OCI-LY3 (cell line): Measurements from ENCODE around the gene DNAAF8.

Experiments used
- H2AFZ ChIP-seq: fragments of 200-600, 300-600 bp; shearing (Covaris generic); 2 replicates; pipeline ENCODE4 v1.6.0; 2014; ENCODE audit warnings: antibody characterized with exemption, low read depth, low read length
- H3K27ac ChIP-seq: fragments of 200-600, 300-600 bp; sonication (generic); 2 replicates; pipeline ENCODE4 v1.5.1; 2014; ENCODE audit warnings: mild to moderate bottlenecking, low read length, moderate library complexity, mixed read lengths
- H3K27me3 ChIP-seq: fragments of 200-600, 300-600 bp; sonication (generic); 2 replicates; pipeline ENCODE4 v1.6.1; 2014; ENCODE audit warnings: low read depth, low read length, mixed read lengths
- H3K36me3 ChIP-seq: fragments of 200-600, 300-600 bp; sonication (generic); replicated peaks from 2 replicates; pipeline ENCODE3; 2014; ENCODE audit warnings: low read depth, low read length, mixed read lengths
- H3K4me1 ChIP-seq: fragments of 300-600, 200-600 bp; sonication (generic); 2 replicates; pipeline ENCODE4 v1.6.1; 2014; ENCODE audit warnings: low read length, mixed read lengths
- H3K4me2 ChIP-seq: fragments of 200-600, 300-600 bp; sonication (generic); 2 replicates; pipeline ENCODE4 v1.6.1; 2014; ENCODE audit warnings: low read length, mixed read lengths
- H3K4me3 ChIP-seq: fragments of 300-600, 200-600 bp; sonication (generic); 2 replicates; pipeline ENCODE4 v1.5.1; 2014; ENCODE audit warnings: antibody characterized with exemption, mild to moderate bottlenecking, low read length, moderate library complexity
- H3K79me2 ChIP-seq: fragments of 300-600, 200-600 bp; shearing (Covaris generic); 2 replicates; pipeline ENCODE4 v1.6.1; 2014; ENCODE audit warnings: mild to moderate bottlenecking, low read length, mixed read lengths
- H3K9ac ChIP-seq: fragments of 300-600, 200-600 bp; shearing (Covaris generic); 2 replicates; pipeline ENCODE4 v1.6.0; 2014; ENCODE audit warnings: mild to moderate bottlenecking, low read length, moderate library complexity
- H3K9me3 ChIP-seq: fragments of 200-600, 300-600 bp; shearing (Covaris generic); 2 replicates; pipeline ENCODE4 v1.6.1; 2014; ENCODE audit warnings: low read length, mixed read lengths; ENCODE audit not compliant: insufficient read depth
- H4K20me1 ChIP-seq: fragments of 200-600, 300-600 bp; sonication (generic); 2 replicates; pipeline ENCODE4 v1.6.1; 2016; ENCODE audit warnings: low read length, mixed read lengths; ENCODE audit not compliant: insufficient read depth
- CTCF ChIP-seq: fragments of 200-600, 300-600 bp; sonication (generic); IDR thresholded peaks from 2 replicates; pipeline ENCODE4 v1.5.1; 2014; ENCODE audit warnings: antibody characterized with exemption, low read length, low read depth
- EZH2phosphoT487 ChIP-seq: fragments of 200-600 bp; shearing (Covaris generic); IDR thresholded peaks from 2 replicates; pipeline ENCODE4 v1.6.1; 2018; ENCODE audit warnings: antibody characterized with exemption, mixed run types, low read depth

DNAAF8 gene

GRCh38 chr16:4691666-4692412 is 42.5 kb upstream of the DNAAF8 start:
- Histone ChIP-seq H3K36me3 (peaks cover 2% of the 10 kb centered on the region), H3K9me3 (no peaks in the 10 kb centered on the region), H4K20me1 (no peaks in the 10 kb centered on the region), H3K4me2 (no peak overlapping the region), H3K79me2 (peaks cover 13% of the 10 kb centered on the region), H3K4me1 (peaks cover 11% of the 10 kb centered on the region), H3K27ac (no peak overlapping the region), H2AFZ (no peak overlapping the region), H3K27me3 (no peaks in the 10 kb centered on the region), H3K9ac (no peak overlapping the region), H3K4me3 (no peak overlapping the region)
- TF ChIP-seq CTCF: no peak

GRCh38 chr16:4692460-4693295 is 41.7 kb upstream of the DNAAF8 start:
- H3K36me3 ChIP-seq: peaks cover 4% of the 10 kb centered on the region
- no peaks in the 10 kb centered on the region for H4K20me1 ChIP-seq
- H3K9ac ChIP-seq: peak overlapping the region; percentile 50; the same call in 1 of the 2 replicates
- no peak for TF ChIP-seq CTCF
- no peak for TF ChIP-seq EZH2phosphoT487
- H3K27me3 ChIP-seq: no peaks in the 10 kb centered on the region
- no peaks in the 10 kb centered on the region for H3K9me3 ChIP-seq
- H3K4me1 ChIP-seq: peaks cover 11% of the 10 kb centered on the region
- no peak overlapping the region for H3K27ac ChIP-seq
- peak overlapping the region; percentile 88 for H3K4me3 ChIP-seq
- 0 out of 2 replicates have a peak overlapping the region, but pooled peaks have one; percentile 8 for H2AFZ ChIP-seq
- peaks cover 13% of the 10 kb centered on the region for H3K79me2 ChIP-seq
- peak overlapping the region; percentile 94 for H3K4me2 ChIP-seq

- TF ChIP-seq EZH2phosphoT487 (no peak), CTCF (0 out of 2 replicates have a peak, but pooled peaks have one; percentile 3)
- no peaks in the 10 kb centered on the region for H3K27me3 ChIP-seq
- peak within 1 kb of the TSS; percentile 88 for H3K4me3 ChIP-seq
- peak within 1 kb of the TSS; percentile 84 for H3K9ac ChIP-seq
- H3K4me1 ChIP-seq: peaks cover 11% of the 10 kb centered on the region
- H2AFZ ChIP-seq: peak within 1 kb of the TSS; percentile 76; the same call in 1 of the 2 replicates
- H3K9me3 ChIP-seq: no peaks in the 10 kb centered on the region
- H3K79me2 ChIP-seq: peaks cover 13% of the 10 kb centered on the region
- peaks cover 4% of the 10 kb centered on the region for H3K36me3 ChIP-seq
- H3K4me2 ChIP-seq: peak within 1 kb of the TSS; percentile 94
- H3K27ac ChIP-seq: 0 out of 2 replicates have a peak within 1 kb of the TSS, but pooled peaks have one; percentile 26
- H4K20me1 ChIP-seq: no peaks in the 10 kb centered on the region
Measured at GRCh38 chr16:4693296-4693955, 40.9 kb upstream of the DNAAF8 start, which contains the start of gene NUDT16L1. NUDT16L1 (plus strand) TSS chr16:4693562; CDS start chr16:4693727, 165 bp downstream.
